Progenitor cell of endocrine pancreas (in vitro differentiated cells): ENCODE results near the gene SRP9. TPM values are rescaled to one million over a fixed set of nuclear protein-coding genes. Genes with fewer than 3 reads are reported as not detected.
"Not testable (repeated sequence)": the region's sequence is repeated elsewhere in the genome, so short reads cannot be mapped to it uniquely, and the experiment has no call there.

Experiments used
- DNase-seq: peaks from one replicate; pipeline ENCODE4 v3.0.0; 2021; ENCODE audit warnings: low spot score; ENCODE audit not compliant: unreplicated experiment
- H3K27ac Mint-ChIP-seq: 2 replicates; pipeline ENCODE4 v1.8.0; 2021; ENCODE audit warnings: mild to moderate bottlenecking, moderate library complexity, mixed read lengths
- H3K27me3 Mint-ChIP-seq: 2 replicates; pipeline ENCODE4 v1.8.0; 2021; ENCODE audit warnings: mixed read lengths
- H3K36me3 Mint-ChIP-seq: 2 replicates; pipeline ENCODE4 v1.8.0; 2022; ENCODE audit warnings: mixed read lengths; ENCODE audit not compliant: insufficient read depth
- H3K4me1 Mint-ChIP-seq: 2 replicates; pipeline ENCODE4 v1.8.0; 2021; ENCODE audit warnings: low read depth, mixed read lengths
- H3K4me3 Mint-ChIP-seq: 2 replicates; pipeline ENCODE4 v1.8.0; 2021; ENCODE audit warnings: low read depth, mild to moderate bottlenecking, moderate library complexity, mixed read lengths
- H3K9me3 Mint-ChIP-seq: 2 replicates; pipeline ENCODE4 v1.8.0; 2021; ENCODE audit warnings: low read depth, mixed read lengths
- CTCF ChIP-seq: fragments of 200-600 bp; sonication (generic); IDR thresholded peaks from one replicate; pipeline ENCODE4 v1.5.0; 2021; ENCODE audit warnings: antibody characterized with exemption, mild to moderate bottlenecking; ENCODE audit not compliant: unreplicated experiment
- total RNA-seq: library from RNA; stranded (reverse); gene quantifications from 2 replicates; pipeline ENCODE4 v1.2.1, GENCODE V29; 2021

SRP9 gene
- total RNA-seq, 1 donor from 2014 or later: 423 TPM

GRCh38 chr1:225772848-225773247 is 4.8 kb upstream of the SRP9 start:
- no peaks in the 10 kb centered on the region for H3K9me3 Mint-ChIP-seq
- no peak for TF ChIP-seq CTCF
- H3K36me3 Mint-ChIP-seq: no peaks in the 10 kb centered on the region
- H3K27me3 Mint-ChIP-seq: no peaks in the 10 kb centered on the region
- DNase-seq: no peak
- no peak overlapping the region for H3K4me3 Mint-ChIP-seq
- H3K4me1 Mint-ChIP-seq: peaks cover 39% of the 10 kb centered on the region
- peak overlapping the region; percentile 87 for H3K27ac Mint-ChIP-seq

- Mint-ChIP-seq H3K27me3 (no peaks in the 10 kb centered on the region), H3K4me1 (peaks cover 27% of the 10 kb centered on the region), H3K27ac (no peak overlapping the region), H3K9me3 (no peaks in the 10 kb centered on the region), H3K4me3 (no peak overlapping the region), H3K36me3 (peaks cover 2% of the 10 kb centered on the region)
- no peak for TF ChIP-seq CTCF
- DNase-seq: no peak
These were observed 3.1 kb upstream of the SRP9 start for GRCh38 chr1:225774281-225775147.

- H3K27me3 Mint-ChIP-seq: no peaks in the 10 kb centered on the region
- no peak overlapping the region for H3K4me3 Mint-ChIP-seq
- no peak for DNase-seq
- no peaks in the 10 kb centered on the region for H3K9me3 Mint-ChIP-seq
- TF ChIP-seq CTCF: no peak
- no peak overlapping the region for H3K27ac Mint-ChIP-seq
- H3K4me1 Mint-ChIP-seq: peaks cover 31% of the 10 kb centered on the region
- H3K36me3 Mint-ChIP-seq: peaks cover 7% of the 10 kb centered on the region
These were observed 1.3 kb upstream of the SRP9 start for GRCh38 chr1:225776294-225776693.

- Mint-ChIP-seq H3K4me3 (no peak overlapping the region), H3K27me3 (no peaks in the 10 kb centered on the region), H3K27ac (no peak overlapping the region), H3K4me1 (peaks cover 30% of the 10 kb centered on the region), H3K36me3 (peaks cover 7% of the 10 kb centered on the region), H3K9me3 (no peaks in the 10 kb centered on the region)
- DNase-seq: no peak
- no peak for TF ChIP-seq CTCF
These were observed 506 bp upstream of the SRP9 start for GRCh38 chr1:225777058-225777582.

DNA sequence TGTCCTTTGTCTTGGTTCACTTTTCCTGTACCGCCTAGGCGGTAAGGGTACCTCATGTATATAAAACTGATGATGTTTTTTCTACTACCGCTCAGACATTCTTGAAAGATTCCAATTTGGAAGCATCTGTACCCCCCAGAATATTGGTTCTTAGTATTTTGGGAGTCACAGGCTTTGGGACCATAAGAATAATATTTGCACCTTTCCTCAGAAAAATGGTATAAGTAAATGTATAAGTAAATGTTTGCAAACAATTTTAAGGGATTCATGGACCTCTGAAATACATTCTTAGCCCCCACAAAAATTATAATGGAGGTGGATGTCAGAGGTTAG is 677 bp downstream of the SRP9 start:
- no peak overlapping the region for H3K27ac Mint-ChIP-seq
- no peaks in the 10 kb centered on the region for H3K27me3 Mint-ChIP-seq
- peaks cover 25% of the 10 kb centered on the region for H3K4me1 Mint-ChIP-seq
- H3K36me3 Mint-ChIP-seq: peaks cover 13% of the 10 kb centered on the region
- H3K4me3 Mint-ChIP-seq: no peak overlapping the region
- DNase-seq: no peak
- TF ChIP-seq CTCF: no peak
- H3K9me3 Mint-ChIP-seq: no peaks in the 10 kb centered on the region

DNA sequence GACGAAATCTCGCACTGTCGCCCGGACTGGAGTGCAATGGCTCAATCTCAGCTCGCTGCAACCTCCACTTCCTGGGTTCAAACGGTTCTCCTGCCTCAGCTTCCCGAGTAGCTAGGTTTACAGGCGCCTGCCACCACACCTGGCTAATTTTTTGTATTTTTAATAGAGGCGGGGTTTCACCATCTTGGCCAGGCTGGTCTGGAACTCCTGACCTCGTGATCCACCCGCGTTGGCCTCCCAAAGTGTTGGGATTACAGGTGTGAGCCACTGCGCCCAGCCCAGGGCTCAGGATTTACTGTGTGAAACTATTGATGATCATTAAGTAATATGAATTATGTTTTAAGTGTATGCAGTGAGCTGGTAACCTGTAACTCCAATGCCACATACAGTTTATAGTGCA is 1.5 kb downstream of the SRP9 start:
- H3K27me3 Mint-ChIP-seq, DNase-seq, H3K9me3 Mint-ChIP-seq, H3K27ac Mint-ChIP-seq, H3K4me3 Mint-ChIP-seq: not testable (repeated sequence)
- peaks cover 23% of the 10 kb centered on the region for H3K4me1 Mint-ChIP-seq
- peaks cover 20% of the 10 kb centered on the region for H3K36me3 Mint-ChIP-seq
